NCI-H1417 treated with DMSO at 0.1 percent for 48 hours (cell line): ENCODE results near the gene NYNRIN.
"Not testable (repeated sequence)": the region's sequence is repeated elsewhere in the genome, so short reads cannot be mapped to it uniquely, and the experiment has no call there.

Experiments
- DNase-seq: peaks from one replicate; lab custom pipeline; 2025; lab: John Stamatoyannopoulos, UW

NYNRIN gene

GRCh38 chr14:24431569-24432258, 32.9 kb downstream of the NYNRIN start:
- DNase-seq: peak; percentile 55

GRCh38 chr14:24432259-24433131, 33.7 kb downstream of the NYNRIN start:
- no peak for DNase-seq

- DNase-seq: no peak
These were observed 35.2 kb downstream of the NYNRIN start for GRCh38 chr14:24434036-24434435.

- no peak for DNase-seq
These were observed 35.9 kb downstream of the NYNRIN start for GRCh38 chr14:24434676-24435075.

DNA sequence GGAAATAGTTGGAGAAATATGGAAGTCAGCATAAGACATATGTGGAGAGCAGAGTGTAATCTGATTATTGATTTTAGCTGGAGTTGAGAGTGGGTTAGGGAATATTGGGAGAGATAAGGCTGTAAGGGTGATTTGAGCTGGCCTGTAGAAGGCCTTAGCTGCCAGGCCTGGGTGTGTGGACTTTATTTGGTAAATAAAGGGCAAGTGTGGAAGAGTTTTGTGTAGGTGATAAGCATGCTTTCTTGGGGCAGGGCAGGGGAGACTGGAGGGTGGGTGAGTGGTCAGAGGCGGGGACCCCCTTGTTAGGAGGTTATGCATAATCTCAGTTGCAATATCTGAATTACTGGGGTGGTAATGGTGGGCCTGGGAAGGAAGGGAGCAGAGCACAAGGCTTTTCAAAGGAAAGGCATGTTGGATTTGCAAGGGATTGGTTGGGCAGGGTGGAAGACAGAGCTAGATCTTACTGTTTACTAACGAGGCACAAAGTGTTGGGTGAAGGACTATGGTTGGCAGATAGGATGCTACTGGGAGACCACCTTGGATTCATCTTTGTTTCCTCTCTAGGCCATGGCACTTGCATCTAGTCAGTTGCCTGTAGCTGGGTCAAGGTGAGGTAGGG, 36.5 kb downstream of the NYNRIN start:
- no peak for DNase-seq

DNA sequence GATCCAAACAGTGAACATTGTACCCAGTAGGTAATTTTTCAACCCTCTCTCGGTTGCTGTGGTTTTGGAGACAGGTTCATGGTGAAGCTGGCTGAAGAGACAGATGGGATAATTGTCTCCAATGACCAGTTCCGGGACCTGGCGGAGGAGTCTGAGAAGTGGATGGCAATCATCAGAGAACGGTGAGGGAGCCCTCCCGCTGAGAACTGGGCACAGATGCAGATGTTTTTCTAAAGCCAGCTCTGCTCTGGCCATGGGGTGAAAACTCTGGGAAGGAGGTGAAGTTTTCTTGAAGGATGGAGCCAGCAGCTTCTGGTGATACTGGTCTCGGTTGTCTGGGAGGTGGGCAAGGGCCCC, 37.2 kb downstream of the NYNRIN start:
- DNase-seq: no peak

- DNase-seq: no peak
These were observed 37.7 kb downstream of the NYNRIN start for GRCh38 chr14:24436355-24437019.

GRCh38 chr14:24437020-24437735, 38.4 kb downstream of the NYNRIN start:
- DNase-seq: no peak

DNA sequence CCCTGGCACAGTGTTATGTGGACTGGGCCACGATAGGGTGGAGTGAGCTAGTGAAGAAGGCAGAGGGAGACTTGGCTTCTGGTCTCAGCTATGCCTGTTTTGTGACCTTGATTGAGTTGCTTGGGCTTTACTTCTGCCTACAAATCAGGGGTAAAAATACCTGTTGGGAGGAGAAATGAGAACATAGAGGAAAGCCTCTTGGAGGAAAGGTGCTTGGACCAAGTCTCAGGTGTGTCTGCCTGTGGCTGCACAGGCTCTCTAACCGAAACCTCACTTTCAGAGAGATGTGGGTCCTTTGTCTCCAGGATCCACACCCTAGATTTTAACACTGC, 38.9 kb downstream of the NYNRIN start:
- no peak for DNase-seq

- DNase-seq: no peak
These were observed 39.7 kb downstream of the NYNRIN start for GRCh38 chr14:24438223-24439097.

- DNase-seq: no peak
These were observed 40.5 kb downstream of the NYNRIN start for GRCh38 chr14:24439257-24439656.

DNA sequence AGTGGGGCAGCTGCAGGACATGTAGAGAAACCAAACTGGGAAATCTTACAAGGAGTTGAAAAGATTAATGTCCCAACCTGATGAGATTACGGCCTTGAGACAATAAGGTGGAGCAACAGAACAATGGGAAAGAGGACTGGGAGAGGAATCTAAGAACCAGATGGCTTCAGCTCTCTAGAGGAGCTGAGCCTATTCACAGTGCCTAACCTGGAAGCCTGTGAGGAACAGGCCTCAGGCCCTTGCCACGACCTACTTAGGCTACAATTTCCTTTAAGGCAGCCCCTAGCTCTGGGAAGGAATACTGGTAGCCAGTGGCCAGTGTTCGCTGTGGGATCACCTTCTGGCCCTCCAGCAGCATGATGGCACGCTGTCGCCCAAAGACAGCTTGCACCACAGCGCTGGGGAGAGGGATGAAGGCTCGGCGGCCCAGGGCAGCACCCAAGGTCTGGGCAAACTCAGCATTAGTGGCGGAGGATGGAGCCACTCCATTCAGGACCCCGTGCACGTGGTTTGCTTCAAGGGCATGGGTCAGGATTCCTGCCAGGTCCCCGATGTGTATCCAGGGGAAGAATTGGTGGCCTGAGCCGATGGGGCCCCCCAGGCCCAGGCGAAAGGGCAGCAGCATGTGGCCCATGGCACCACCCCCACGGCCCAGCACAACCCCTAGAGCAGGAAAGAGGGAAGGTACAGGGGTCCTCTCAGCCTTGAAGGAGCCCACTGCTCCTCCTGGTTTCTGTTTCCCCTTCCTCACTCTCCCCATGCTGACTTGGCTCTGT, 41.2 kb downstream of the NYNRIN start:
- no peak for DNase-seq

DNA sequence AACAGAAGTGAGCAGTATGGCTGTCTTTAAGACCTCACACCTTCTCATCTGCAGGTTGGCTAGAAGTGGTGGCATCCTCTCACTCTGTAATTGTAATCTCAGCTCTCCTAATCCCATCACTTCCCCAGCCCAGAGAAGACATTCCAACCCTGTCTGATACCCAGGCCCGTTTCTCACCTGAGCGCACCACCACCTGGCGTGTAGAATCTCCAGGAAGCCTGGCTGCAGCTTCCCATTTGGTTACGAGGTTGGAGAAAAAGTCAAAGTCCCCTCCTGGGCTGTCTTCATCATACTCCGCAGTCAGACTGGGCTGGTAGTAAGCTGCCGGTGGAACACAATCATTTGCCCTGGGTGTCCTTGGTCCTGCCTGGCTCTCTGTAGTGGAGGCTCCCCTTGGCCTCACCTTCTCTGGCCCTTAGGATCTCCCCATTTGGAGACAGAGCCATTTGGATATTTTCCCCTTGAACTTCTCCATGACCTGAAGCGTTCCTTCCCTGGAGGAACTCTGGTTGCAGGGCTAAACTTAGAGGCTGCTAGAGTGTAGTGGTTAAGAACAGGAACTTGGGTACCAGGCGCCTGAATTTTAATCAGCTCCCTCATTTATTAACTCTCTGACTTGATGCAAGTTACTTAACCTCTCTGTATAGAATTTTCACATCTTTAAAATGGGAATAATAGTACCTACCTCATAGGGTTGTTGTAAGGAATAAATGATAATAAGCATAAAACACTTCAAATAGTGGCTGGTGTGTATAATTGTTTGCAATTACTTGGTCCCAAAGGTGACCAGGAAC, 42.0 kb downstream of the NYNRIN start:
- DNase-seq: no peak

GRCh38 chr14:24441485-24441884, 42.7 kb downstream of the NYNRIN start:
- DNase-seq: no peak

GRCh38 chr14:24441904-24442239, 43.1 kb downstream of the NYNRIN start:
- DNase-seq: no peak

GRCh38 chr14:24442240-24443052, 43.6 kb downstream of the NYNRIN start, which contains the start of gene SDR39U1:
SDR39U1 (minus strand) TSS chr14:24442776; CDS start chr14:24442769, 7 bp downstream.
- DNase-seq: peak; percentile 98

GRCh38 chr14:24443053-24443665, 44.4 kb downstream of the NYNRIN start:
- DNase-seq: no peak

DNA sequence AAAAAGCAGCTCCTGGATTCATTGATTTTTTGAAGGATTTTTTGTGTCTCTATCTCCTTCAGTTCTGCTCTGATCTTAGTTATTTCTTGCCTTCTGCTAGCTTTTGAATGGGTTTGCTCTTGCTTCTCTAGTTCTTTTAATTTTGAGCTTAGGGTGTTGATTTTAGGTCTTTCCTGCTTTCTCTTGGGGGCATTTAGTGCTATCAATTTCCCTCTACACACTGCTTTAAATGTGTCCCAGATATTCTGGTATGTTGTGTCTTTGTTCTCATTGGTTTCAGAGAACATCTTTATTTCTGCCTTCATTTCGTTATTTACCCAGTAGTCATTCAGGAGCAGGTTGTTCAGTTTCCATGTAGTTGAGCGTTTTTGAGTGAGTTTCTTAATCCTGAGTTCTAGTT, 52.0 kb downstream of the NYNRIN start:
- not testable (repeated sequence) for DNase-seq
